Nephron progenitor cell (in vitro differentiated cells): ENCODE results near the gene MYBBP1A.

Experiments
- DNase-seq: peaks from one replicate; pipeline ENCODE4 v3.0.0; 2021
- H3K27ac Mint-ChIP-seq: 2 replicates; pipeline ENCODE4 v1.8.0; 2021; ENCODE audit warnings: mild to moderate bottlenecking, moderate library complexity, mixed read lengths
- H3K27me3 Mint-ChIP-seq: 2 replicates; pipeline ENCODE4 v1.8.0; 2021; ENCODE audit warnings: mild to moderate bottlenecking, low read depth, mixed read lengths; ENCODE audit not compliant: poor library complexity
- H3K36me3 Mint-ChIP-seq: 2 replicates; pipeline ENCODE4 v1.8.0; 2021; ENCODE audit warnings: low read depth, mixed read lengths
- H3K4me1 Mint-ChIP-seq: 2 replicates; pipeline ENCODE4 v1.8.0; 2021; ENCODE audit warnings: mixed read lengths
- H3K4me3 Mint-ChIP-seq: 2 replicates; pipeline ENCODE4 v1.8.0; 2021; ENCODE audit warnings: mild to moderate bottlenecking, moderate library complexity, mixed read lengths
- H3K9me3 Mint-ChIP-seq: 2 replicates; pipeline ENCODE4 v1.8.0; 2021; ENCODE audit warnings: mild to moderate bottlenecking, moderate library complexity, mixed read lengths
- TF ChIP-seq, protein P1 (sequence below): fragments of 200-600 bp; sonication (generic); IDR thresholded peaks from 2 replicates; pipeline ENCODE4 v1.5.0; 2021; ENCODE audit warnings: antibody characterized with exemption

Gene MYBBP1A

DNA sequence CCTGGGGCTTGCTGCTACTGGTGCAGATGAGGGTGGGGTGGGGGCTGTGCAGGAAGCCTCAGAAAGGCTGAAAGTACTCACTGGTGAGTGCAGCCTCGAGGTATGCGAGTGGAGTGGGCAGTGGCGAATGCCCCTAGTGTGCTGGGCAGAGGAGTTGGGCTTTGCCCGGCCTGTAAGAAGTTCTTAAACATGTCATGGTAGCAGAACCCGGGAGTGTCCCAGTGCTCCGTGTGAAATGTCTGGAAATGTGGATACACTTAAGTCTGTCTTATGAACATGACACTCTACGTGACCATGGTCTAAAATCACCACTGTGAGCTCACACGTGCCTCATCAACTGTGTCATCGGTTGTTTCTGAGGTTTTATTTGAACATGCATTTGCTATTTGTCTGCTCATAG is 30.9 kb upstream of the MYBBP1A start:
- no peak for DNase-seq
- Mint-ChIP-seq H3K27ac (no peak overlapping the region), H3K4me3 (peak overlapping the region; percentile 89), H3K36me3 (no peaks in the 10 kb centered on the region), H3K27me3 (peaks cover 63% of the 10 kb centered on the region), H3K4me1 (peaks cover 81% of the 10 kb centered on the region), H3K9me3 (no peaks in the 10 kb centered on the region)
- TF ChIP-seq, protein P1, sequence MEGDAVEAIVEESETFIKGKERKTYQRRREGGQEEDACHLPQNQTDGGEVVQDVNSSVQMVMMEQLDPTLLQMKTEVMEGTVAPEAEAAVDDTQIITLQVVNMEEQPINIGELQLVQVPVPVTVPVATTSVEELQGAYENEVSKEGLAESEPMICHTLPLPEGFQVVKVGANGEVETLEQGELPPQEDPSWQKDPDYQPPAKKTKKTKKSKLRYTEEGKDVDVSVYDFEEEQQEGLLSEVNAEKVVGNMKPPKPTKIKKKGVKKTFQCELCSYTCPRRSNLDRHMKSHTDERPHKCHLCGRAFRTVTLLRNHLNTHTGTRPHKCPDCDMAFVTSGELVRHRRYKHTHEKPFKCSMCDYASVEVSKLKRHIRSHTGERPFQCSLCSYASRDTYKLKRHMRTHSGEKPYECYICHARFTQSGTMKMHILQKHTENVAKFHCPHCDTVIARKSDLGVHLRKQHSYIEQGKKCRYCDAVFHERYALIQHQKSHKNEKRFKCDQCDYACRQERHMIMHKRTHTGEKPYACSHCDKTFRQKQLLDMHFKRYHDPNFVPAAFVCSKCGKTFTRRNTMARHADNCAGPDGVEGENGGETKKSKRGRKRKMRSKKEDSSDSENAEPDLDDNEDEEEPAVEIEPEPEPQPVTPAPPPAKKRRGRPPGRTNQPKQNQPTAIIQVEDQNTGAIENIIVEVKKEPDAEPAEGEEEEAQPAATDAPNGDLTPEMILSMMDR, result no peak

DNA sequence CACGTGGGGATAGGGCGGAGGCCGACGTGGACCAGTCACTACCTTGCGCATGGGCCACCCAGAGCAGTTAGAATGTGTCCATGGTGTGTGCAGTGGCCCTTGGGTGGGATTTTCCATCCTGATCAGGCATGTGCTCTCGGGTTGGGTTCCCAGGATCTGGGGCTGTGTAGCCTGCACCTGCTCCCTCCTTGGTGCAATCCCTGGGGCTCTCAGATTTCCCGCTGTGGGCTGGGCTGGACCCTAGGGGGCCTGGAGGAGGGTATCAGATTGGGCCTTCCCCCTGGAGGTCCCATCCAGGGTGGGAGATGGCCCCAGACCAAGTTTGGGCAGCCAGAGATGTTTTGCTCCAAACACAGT is 30.4 kb upstream of the MYBBP1A start:
- Mint-ChIP-seq H3K4me3 (peak overlapping the region; percentile 89), H3K9me3 (no peaks in the 10 kb centered on the region), H3K27ac (no peak overlapping the region), H3K4me1 (peaks cover 83% of the 10 kb centered on the region), H3K27me3 (peaks cover 64% of the 10 kb centered on the region), H3K36me3 (no peaks in the 10 kb centered on the region)
- DNase-seq, result no peak
- TF ChIP-seq, protein P1, result no peak

DNA sequence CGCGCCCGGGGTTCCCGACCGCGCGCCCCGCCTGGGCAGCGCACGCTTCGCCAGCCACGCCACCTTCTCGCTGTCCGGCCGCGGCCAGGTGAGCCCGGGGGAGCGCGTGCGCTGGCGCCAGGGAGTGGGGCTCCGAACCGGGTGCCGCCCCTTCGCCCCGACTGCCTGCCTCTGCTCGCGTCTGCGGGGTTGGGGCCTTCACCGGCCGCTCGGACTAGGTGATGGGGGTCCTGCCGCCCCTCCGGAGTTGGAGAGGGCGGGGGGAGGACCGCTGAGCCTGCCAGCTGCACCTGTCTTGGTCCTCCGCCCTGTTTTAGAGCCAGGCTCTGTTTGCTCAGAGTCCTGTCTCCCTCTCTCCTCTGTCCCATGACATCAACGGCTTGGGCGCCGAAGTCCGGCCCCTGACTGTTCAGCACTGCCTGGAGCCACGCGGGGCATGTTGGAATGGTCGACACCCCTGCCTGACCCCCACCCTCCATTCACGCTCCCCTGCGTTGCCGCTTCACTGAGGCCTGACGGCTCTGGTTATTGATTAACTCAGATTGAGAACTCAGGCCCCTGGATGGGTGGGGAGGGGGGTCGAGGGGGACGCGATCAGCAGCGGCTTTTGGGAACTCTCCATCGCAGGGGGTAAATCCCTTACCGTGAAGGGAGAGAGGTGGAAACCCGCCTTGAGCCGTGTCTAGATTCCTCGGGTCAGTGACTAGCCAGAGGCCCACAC is 29.9 kb upstream of the MYBBP1A start:
- TF ChIP-seq, protein P1, result no peak
- Mint-ChIP-seq H3K4me1 (peaks cover 83% of the 10 kb centered on the region), H3K9me3 (no peaks in the 10 kb centered on the region), H3K4me3 (peak overlapping the region; percentile 89), H3K27me3 (peaks cover 58% of the 10 kb centered on the region), H3K36me3 (no peaks in the 10 kb centered on the region), H3K27ac (no peak overlapping the region)
- DNase-seq, result peak; percentile 56

DNA sequence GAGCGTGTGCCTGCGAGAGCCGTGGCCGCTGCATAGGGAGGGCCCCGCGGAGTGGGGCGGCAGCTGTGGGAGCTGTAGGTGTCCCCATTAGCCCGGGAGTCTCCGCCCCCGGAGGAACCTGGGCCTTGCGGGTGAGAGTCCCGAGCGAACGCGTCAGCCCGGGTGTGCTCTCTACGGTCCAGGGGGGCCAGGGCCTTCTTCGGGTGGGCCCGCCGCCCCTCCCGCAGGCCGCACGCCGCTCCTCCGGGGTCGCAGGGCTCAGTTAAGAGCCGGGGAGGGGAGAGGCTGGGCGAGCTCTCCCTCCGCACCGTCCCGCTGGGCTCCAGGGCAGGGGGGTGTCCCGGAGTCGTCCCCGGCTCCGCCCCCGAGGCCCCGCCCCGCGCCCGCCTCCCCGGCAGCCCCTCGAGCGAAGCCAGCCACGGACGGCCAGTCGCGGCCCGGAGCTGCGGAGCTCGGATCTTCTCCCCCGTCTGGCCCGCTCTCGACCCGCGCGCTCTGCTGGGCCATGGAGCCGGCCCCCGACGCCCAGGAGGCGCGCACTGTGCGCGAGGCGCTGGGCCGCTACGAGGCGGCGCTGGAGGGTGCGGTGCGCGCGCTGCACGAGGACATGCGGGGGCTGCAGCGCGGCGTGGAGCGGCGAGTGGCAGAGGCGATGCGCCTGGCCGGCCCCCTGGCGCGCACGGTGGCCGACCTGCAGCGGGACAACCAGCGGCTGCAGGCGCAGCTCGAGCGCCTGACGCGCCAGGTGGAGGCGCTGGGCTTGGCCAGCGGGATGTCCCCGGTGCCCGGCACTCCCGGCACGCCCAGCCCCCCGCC is 29.1 kb upstream of the MYBBP1A start, which contains the start of gene SMTNL2:
Gene SMTNL2, plus strand, starts transcription at position 429 of the 816 bp plus-strand sequence. Its CDS starts 77 bp downstream, at position 506.
- H3K9me3 Mint-ChIP-seq, result no peaks in the 10 kb centered on the region
- no peak within 1 kb of the TSS for H3K27ac Mint-ChIP-seq
- DNase-seq, result peak; percentile 84
- peak within 1 kb of the TSS; percentile 89 for H3K4me3 Mint-ChIP-seq
- no peaks in the 10 kb centered on the region for H3K36me3 Mint-ChIP-seq
- TF ChIP-seq, protein P1, result no peak
- peaks cover 85% of the 10 kb centered on the region for H3K4me1 Mint-ChIP-seq
- H3K27me3 Mint-ChIP-seq, result peaks cover 54% of the 10 kb centered on the region

DNA sequence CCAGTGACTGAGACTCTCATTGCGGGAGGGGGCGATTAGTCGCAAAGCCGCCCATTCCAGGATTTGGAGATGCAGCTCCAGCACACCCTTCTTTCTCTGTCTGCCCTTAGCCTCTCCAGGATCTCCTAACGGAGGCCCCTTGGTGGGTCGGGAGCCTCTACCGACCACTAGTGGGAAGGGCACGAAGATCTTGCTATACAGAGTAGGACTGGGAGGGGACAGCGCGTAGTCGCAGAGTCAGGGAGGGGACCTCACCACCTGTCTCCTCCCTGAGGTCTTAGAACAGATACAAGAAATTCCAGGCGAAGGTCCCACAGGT is 28.6 kb upstream of the MYBBP1A start:
- Mint-ChIP-seq H3K9me3 (no peaks in the 10 kb centered on the region), H3K4me3 (peak overlapping the region; percentile 89), H3K27ac (no peak overlapping the region), H3K27me3 (peaks cover 53% of the 10 kb centered on the region), H3K4me1 (peaks cover 80% of the 10 kb centered on the region), H3K36me3 (no peaks in the 10 kb centered on the region)
- TF ChIP-seq, protein P1, result peak; percentile 53
- peak; percentile 55 for DNase-seq
